GM12873 (cell line): ENCODE data around the gene SPIB.

ENCODE experiments used
- CTCF ChIP-seq: IDR thresholded peaks from 2 replicates; pipeline ENCODE4 v1.5.1; 2012; ENCODE audit warnings: low read depth, mild to moderate bottlenecking, moderate library complexity, low read length, control low read depth; ENCODE audit not compliant: insufficient read depth; ENCODE audit errors: missing control alignments

Gene SPIB

GRCh38 chr19:50422397-50423278, 3.9 kb downstream of the SPIB start:
- TF ChIP-seq CTCF, result no peak

- no peak for TF ChIP-seq CTCF
These were observed 4.8 kb downstream of the SPIB start for GRCh38 chr19:50423279-50424113.

GRCh38 chr19:50425581-50425980, 6.8 kb downstream of the SPIB start:
- TF ChIP-seq CTCF, result no peak

DNA sequence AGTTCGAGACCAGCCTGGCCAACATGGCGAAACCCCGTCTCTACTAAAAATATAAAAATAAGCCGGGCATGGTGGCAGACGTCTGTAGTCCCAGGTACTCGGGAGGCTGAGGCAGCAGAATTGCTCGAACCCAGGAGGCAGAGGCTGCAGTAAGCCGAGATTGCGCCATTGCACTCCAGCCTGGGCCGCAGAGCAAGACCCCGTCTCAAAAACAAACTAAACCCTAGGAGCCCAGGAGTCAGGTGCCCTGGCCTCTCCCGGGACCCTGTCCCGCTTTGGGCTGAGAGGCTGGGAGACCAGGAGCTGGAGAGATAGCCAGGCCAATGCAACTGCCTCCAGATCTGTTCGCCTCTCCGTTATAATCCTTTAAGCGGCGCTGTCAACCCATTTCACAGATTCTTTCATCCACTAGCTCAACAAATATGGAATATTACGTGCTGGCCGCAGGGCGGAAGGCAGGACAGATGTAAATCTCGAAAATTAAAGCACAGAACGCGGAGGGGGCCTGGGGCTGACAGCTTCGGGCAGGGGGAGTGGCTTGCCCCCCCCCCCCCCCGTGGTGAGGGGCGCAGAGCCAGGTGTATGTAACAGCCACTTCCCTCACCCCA, 8.7 kb downstream of the SPIB start:
- no peak for TF ChIP-seq CTCF

GRCh38 chr19:50427997-50428425, 9.3 kb downstream of the SPIB start:
- TF ChIP-seq CTCF, result no peak

DNA sequence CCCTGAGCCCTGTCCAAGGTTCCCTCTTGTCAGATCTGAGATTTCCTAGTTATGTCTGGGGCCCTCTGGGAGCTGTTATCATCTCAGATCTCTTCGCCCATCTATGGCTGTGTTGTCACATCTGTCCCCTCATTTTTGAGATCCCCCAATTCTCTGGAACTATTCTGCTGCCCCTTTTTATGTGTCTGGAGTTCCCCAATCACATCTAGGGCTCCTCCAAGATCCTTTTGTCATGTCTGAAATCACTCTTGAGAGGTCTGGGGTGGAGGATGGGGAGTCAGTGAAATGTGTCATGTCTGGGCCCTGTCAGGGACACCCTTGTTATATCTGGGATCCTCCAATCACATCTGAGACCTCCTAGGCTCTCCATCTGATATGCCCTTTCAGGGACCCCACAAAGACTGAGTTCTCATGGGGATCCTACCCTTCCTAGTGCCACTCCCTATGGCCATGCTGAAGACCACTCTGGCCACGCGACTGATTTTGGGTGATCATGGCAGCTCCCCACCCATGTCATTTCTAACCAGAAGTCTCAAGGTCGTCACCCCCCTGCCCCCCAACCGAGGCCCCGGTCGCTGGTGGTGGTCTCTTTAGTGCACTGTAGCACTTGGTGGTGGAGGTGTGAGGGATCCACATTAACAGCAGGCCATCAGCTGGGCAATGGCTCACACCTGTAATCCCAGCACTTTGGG, 10.2 kb downstream of the SPIB start:
- TF ChIP-seq CTCF, result no peak
